Fibroblast of upper back skin (primary cell): ENCODE measurements around the gene SERTAD2.

Experiments used
- DNase-seq: peaks from one replicate; pipeline ENCODE4 v3.0.0-alpha.2; 2013

Gene SERTAD2

DNA sequence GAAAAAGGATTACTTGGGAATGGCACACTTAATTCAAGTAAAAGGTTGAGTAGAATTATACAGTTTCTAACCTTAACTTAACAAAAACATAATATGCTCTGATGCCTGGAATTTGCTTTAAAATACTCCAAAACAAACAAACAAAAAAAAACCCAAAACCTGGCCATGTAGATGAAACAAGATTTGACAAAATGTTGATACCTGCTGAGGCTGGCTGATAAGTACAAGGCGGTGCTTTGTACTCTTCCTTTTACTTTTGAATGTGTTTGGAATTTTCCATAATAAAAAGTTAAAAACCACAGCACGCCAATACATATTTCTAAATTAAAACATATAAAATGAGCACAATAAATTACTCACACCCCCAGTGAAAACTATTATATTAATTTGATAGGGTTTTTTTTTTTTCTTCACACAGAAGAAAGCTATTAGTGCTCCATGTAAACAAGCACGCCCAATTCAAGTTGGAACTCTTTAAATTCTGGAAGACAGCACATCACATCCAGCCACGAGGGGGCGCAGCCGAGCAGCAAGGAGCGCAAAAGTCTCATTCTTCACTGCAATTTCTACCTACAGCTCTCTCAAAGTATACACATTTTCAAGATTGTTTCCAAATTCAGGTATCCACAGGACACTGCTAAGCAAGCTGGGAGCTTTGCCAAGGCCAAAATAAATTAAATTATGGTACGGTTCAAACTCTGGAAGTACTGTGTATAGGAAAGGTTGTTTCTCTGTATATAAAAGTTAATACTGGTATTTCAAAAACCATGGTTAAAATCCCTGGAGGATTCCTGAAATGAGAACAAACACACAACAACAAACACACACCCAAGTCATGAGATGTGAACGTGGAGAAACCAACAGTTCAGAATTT is 7.5 kb downstream of the SERTAD2 start:
- DNase-seq = peak; percentile 61

DNA sequence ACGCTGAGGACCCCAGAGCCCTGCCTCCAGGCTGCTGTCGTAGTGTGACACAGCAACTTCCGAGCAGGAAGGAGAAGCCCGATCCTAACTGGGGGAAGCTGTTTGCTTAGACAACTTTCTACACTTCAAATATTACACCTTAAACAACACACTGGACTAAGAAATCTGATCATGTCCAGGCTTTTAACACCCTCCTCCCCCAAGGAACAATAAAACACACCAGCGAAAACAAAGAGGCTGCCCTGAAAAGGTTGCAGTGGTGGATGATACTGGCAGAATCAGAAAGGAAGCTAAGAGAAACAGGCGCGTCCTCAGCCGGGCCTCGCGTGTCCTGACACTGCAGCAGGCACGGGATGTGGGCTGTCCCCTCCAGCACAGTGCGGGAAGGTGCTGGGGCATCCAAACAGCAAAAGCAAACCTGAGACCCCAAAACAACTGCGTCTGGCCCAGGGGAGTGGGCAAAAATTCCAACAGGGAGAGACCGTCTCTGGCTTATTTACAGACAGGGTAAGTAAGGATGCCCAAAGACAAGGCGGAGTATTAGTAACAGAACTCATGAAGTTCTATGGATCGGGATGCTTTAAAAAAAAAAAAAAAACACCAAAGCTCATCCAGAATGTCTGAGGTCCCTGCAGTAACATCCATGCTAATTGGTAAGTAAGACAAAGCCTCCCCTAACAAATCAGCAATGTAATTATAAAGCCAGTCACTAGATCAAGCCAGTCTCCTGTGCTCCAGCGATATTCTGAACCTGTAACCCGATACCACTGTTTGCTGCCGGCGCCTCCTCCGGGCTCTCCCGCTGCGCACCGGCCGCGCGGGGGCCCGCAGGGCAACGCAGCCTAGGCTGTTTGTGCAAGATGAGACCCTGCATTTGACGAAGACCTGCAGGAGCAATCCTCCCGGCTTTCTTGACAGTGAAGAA is 9.0 kb downstream of the SERTAD2 start:
- peak; percentile 74 for DNase-seq

DNA sequence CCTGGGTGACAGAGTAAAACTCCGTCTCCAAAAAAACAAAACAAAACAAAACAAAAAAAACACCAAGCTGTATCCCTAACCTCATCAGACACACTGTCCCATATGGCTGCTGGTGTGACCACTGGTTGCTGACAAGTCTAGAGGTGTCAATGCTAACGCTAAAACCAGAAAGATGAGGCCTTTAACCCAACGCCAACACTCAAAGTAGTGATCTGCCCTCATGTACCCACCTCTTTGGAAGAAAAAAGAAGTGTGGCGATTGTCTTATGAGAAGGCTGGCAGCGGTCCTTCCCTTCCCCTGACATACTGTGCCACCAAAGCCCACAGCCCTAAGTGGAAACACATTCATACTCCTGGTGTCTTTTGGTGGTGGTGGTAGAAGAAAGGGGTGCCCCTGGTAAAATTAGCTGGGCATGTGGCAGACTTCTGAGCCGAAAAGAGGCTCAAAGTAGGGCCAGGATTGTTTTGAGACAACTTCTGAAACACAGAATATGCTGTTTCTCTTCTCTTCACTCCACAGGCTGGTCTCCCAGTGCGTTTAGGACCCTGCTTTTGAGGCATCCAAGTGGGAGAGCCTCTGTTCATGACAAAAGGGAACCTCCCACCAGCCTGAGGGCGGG is 9.8 kb downstream of the SERTAD2 start:
- DNase-seq = no peak

DNA sequence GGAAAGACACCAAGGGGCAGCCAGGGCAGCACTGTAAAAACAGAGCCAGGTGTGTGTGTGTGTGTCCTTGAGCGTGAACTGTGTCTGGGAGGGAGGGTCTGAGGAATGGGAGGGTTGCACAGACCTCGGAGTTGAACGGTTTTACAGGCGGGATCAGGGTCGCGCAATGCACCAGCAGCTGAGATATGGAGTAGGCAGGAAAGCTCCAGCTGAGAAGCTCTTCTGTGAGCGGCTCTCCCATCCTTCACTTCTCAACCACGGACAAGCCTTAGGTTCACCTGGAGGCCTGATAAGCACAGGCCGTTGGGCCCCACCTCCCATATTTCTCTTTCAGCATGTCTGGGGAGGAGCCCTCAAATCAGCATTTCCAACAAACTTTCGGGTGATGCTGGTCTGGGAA is 12.1 kb downstream of the SERTAD2 start:
- no peak for DNase-seq

DNA sequence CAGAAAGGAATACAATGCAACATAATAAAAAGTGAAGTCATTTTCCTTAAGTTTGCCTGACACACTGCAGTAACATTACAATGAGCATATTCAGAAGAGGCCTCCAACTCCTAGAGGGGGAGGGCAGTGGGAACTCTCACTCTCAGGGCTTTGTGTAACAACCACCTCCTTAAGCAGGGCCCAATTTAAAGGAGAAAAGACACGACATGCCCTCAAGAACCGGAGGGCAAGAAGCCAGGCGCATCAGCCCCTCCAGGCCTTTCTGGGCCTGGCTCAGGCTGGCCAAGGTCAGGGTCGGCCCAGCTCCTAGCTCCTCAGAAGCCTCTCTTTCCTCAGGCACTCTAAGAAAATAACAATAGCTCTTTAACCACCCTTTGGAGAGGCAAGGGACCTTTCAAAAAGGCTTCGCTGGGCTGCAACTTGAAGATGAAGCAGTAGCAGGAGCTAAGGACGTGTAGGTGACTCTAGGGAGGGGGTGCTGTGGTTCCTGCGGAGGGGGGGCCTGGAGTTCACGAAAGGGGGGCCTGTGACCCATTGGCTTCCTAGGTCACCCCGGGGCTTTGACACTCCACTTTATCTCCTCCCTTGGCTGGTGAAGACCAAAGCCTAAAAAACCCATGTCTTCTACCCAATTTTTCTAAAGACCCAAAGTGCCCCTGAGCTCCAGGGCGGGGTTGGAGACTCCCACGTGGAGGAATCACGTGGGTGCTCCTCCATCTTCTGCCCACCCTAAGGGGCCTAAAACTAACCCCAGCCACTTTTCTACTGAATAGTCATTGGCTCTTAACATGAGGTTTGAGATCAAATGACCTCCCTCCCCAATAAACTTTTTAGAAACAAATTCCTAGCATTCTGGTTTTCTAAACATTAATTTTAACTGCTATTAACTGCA is 13.3 kb downstream of the SERTAD2 start:
- DNase-seq = peak; percentile 46

DNA sequence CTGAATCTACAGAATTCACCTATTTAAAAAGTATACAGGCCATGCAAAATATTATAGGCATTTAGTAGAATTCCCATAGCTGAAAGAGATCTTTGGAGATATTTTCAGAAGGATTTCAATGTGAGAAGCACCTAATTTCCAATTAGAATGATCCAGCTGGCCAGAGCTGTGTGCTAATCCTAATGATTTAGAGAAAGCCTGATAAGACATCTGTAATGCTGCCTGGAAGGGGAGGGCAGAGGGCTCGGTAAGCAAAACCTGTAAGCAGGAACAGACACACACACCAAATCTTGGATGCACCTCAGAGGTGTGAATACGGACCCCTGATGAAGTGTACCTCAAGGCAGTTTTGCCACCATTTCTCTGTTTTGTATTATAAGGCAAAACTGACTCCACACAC is 14.0 kb downstream of the SERTAD2 start:
- DNase-seq = no peak

DNA sequence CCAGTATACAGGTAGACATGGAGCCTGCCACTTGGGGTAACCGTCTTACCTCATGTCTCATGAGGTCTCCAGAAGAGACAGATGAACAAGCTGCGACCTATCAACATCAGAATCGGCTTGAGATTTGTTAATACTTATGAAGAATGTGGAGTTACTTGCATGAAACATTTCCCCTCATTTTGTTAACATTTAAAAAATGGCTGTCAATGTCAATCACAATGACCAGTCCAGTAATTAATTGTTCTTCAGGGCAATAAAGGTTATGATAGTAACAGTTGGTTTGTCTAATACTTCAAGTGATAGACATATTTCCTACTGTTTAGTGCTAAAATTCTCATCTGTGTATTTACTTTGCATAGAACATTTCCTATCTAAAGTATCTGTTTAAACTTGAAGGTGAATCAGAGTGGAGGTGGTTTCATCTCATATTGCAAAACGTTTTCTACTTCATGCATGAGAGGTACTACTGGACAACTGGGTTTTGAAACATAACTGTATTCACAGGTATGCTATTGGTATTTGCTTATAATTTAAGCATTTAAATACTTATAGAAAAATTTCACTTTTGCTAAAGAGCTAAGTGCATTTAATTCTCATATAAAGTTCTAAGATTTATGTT is 15.1 kb downstream of the SERTAD2 start:
- no peak for DNase-seq

DNA sequence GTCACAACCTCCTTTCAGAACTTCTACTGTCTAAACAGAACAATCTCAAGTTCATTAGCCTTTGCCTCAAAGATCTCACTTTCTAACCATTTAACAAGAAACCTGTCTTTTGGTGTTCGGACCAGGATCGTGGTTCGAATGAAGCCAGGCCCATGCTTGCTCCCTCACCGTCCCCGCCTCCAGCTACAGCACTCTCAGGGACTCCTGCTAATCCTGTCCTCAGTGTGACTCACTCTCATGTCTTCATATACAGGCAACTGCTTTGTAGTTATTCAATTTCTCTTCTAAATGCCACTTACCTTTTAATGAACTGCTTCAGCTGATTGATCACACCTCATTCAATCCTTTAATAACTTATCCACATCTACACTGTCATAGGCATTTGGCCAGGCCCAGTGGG is 15.8 kb downstream of the SERTAD2 start:
- no peak for DNase-seq

DNA sequence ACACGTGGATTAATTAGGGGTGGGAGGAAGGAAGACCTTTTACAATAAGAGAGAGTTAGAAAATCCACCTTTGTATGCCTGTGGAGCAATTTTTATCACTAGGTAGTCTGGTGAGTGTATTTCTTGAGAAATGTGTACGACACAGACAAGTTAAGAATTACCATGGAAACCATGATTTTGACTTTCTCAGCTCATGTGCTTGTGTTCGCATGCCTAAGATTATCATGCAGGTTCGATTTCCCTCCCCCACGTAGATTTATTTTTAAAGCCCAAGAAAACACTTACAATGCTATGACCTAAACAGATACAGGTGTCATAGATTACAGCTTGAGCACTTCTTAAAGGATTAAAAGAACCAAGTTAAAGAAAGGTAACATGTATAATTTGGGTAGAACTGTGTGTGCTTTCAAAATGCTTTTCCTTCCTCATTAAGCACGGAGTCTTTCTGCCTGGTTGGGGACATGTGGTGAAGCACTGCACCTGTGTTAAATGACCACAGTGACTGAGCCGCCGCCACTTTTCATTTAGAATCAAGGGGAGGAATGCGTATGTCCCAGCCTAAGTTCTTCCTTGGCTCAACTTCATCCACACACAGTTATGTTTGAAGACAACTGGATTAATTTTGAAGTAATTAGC is 16.6 kb downstream of the SERTAD2 start:
- DNase-seq = no peak

DNA sequence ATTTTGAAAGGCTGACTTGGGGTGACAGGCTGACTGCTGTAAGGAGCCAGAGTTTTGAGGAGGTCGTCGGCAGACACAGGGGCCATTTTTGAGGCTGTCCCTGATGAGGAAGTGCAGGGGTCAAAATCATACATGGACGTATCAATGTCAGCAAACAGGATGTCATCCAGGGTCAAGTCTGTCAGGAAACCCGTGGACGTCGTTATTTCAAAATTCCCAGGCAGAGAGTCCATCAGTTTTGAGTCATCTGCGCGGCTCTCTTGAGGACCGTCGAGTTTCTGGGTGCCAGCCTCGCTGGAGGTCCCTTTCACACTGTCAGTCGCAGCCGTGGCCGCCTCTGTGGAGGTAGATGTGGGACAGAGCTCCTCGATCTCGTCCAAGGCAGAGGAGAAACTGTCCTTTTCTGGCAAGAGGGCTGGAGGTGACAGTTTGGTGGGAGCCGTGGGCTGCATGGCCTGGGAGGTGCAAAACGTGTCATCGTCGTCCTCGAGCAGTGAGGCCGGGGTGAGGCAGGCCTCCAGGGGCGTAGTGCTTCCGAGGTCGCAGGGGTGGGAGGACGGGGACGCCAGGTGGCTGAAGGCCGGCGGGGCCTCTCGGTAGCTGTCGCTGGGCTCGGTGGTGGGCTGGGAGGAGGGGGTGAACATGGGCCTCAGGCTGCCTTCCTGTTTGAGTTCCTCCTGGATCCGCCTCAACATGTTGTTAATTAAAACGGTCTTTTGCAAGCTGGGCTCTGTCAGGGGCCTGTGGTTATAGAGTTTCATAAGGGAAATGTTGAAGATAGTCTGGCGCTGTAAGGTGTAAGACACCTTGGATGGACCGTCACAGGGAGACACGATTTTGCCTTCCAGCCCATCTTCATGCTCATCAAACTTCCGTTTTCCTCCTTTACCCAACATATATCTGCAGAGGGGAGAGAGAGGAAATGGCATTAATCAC is 17.5 kb downstream of the SERTAD2 start:
- peak; percentile 49 for DNase-seq

DNA sequence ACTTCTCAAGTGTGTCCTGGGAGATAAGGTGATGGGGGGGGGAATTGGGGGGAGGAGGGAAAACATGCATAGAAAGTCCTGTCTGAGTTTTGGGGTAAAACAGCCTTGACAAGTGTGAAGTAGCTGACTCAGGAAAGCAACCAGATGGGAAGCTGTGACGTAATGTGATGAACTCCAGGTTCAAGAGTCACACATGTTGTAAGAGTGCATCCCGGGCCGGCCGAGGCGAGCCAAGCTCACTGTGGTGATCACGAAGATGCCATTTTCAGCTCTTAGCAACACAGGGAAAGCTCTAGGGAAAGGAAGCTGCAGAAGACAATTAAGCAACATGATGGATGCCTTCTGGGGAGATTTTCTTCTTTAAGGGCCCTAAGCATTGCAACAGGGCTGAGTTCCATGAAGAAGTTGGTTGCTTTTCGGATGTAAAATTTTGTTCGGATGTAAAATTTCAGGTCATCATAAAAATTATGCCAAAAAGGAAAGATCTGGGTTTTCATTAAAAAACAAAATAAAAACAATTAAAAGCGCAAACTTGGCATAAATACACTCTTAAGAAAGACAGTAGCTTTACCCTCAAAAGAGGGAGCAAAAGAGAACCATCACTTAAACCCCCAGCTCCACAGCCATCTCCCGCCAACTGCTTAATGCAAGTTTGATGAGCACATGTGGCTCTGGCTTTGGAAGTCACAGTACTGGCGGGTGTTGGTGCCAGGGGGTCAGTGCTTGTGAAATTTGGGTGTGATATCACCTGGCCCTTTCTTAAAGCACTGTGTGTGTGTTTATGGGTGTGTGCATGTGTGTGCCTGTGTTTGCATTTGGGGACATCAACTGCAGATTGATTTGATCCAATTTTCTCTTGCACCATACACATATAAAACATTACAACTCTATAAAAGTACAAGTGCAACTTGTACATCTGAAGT is 19.1 kb downstream of the SERTAD2 start:
- DNase-seq = peak; percentile 61

DNA sequence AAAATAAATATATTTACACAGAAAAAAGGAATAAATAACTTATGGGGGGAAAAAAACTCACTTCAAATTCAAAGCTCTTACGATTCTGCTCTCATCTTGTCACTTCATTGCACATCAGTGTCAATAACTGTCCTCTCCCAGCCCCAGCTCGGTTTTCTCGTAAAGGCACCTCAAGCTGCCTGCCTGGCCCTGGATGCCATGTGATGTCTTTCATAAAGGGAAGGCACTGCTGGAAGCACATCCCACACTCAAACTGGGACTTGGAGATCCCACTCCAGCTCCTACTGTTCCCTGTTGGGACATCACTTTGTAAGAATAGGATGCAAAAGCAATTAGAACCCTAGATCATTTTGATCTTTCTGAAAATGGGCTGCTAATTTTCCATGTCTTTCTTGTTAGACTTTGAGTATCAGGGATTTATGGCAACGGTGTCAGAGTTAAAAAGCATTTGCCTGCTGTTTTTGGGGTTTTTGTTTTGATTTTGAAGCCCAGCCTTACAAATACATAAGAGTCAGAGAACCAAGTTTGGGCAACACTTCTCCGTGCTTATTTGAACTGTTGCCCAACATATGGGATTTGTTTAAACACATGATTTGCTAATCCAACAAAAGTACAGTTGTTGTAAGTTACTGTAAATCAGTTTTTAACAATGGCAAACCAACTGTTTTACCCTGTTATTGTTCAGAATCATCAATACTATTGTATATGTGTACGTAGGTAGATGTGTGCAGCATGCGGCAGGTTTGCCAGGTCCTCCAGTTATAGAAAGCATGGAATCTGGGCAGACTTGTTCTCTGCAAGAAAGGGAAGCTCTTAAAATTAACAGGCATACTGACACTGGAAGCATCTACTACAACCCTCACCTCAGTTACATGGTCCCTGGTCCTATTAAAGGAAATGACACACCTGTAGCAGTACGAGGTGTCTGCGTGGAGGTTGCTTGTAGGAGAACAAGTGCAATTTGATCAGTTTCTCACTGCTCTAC is 20.6 kb downstream of the SERTAD2 start:
- peak; percentile 67 for DNase-seq

DNA sequence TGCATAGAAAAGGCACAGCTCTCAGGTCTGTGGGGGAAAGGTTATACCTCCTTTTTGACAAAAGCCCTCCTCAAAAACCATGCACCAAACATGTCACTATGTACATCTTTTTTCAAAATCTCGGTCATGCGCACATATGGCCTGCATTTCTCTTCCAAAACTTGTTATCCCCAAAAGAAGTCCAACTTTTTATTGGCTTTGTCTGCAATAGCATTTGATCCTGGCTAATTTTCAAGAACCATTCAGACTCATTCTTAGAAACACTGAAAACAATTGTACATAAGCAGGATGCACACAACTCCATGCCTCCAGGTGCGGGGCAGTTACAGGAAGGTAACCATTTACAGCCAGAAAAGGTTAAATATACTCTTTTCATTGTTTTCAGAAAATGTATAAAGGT is 21.9 kb downstream of the SERTAD2 start:
- DNase-seq = no peak

DNA sequence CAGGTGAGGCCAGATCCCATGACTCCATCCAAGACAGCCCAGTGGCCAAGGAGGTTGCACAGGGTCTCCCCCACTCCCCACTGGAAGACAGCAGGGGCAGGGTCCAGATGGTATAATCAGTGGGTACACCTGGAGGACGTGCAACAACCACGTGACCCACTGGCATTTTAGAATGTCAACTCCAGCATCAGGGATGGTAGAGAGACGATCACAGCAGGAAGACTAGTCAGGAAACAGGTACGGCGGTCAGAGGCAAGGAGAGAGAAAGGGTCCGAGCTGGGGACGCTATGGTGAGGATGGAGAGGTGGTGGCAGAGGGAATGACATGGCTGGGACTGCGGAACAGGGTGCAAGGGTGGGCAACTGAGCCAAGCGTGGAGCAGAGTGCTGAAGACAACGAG is 23.0 kb downstream of the SERTAD2 start:
- no peak for DNase-seq

DNA sequence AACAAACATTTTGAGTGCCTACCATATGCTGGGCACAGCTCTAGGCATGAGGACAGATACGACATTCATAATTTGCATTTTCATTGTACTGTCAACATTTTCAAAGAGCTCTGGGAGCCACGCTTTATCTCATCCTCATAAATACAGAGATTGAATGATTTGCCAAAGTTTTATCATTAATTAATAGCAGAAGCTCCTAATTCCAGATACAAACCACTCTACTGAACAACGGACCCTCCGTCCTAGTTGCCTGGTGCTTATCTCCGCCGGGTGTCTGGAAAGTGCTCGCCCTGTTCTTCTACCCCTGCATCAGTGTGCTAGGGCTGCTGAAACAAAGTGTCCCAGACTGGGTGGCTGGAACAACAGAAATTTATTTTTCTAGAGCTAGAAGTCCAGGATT is 23.8 kb downstream of the SERTAD2 start:
- no peak for DNase-seq

DNA sequence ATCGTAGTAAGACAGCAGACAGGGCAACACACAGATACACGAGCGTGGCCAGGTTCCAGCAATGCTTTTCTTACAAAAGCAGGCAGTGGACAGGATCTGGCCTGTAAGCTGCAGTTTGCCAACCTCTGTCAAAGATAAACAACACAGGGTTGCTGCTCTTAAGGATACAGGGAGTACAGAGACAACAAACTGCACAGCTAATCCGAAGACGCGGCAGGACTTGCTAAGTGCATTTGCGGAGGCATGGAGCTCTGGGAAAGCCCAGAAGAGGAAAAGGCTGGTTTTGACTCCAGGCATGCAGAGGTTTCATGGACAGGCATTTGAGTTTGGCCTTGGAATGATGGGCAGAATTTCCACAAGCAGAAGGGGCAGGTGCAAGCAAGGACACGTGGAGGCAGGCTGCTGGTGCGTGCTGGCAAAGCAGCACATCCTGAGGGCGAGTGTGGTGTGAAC is 24.4 kb downstream of the SERTAD2 start:
- no peak for DNase-seq
